GM18870 (cell line): Measurements from ENCODE around the gene SMG1.

Experiments used
- ATAC-seq: cut with Tn5 transposase; IDR thresholded peaks from one replicate; pipeline ENCODE4 v1.9.1; 2021; ENCODE audit warnings: moderate library complexity; ENCODE audit not compliant: unreplicated experiment

Gene SMG1

DNA sequence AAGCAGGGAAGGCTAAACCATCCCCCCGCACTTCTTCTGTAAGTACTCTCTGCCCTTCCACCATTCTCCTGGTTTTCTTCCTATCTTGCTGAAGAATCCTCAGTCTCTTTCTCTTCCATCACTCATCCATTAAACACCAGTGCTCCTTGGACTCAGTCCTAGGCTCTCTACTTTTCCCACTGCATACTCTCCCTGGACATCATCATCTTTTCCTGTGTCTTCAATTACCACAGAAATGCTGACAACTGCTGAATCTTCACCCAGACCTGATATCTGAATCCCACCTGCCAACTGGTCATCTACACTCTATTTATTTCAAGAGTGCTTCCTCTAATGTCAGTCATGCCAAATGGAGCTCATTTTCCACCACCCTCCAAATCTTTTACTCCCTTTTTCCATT is 71.0 kb downstream of the SMG1 start:
- no peak for ATAC-seq

DNA sequence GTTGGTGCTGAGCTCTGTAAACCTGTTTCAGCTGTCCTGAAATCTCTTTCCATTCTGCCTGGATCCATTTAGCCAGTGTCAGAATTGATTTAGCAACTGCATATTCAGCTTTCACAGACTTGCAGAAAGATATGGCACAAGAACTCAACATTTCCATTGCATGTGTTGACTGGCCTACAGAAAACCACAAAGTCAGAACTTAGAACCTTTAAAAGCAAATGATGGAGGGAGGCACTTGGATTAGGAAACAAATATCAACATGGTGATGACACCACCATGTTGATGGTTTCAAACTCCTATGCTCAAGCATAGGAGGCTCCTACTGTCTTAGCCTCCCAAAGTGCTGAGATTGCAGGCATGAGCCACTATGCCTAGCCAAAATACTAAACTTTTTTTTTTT is 72.5 kb downstream of the SMG1 start:
- ATAC-seq = no peak

DNA sequence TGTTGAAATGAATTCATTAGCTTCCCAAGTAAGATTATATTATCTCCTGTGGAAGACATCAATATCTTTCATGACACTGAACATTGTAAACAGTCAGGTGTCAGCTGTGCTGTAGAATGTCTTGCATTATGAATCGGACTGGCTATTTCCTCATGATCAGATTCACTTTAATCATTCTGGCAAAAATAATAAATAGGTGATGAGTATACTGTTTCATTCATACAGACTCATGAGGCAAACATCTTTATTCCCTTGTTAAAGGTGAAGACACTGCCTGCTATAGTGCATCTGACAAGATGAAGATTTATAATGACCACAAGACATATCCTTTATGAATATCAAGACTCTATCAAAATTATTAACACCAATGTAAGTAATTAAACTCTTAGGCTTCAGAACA is 73.6 kb downstream of the SMG1 start:
- no peak for ATAC-seq

DNA sequence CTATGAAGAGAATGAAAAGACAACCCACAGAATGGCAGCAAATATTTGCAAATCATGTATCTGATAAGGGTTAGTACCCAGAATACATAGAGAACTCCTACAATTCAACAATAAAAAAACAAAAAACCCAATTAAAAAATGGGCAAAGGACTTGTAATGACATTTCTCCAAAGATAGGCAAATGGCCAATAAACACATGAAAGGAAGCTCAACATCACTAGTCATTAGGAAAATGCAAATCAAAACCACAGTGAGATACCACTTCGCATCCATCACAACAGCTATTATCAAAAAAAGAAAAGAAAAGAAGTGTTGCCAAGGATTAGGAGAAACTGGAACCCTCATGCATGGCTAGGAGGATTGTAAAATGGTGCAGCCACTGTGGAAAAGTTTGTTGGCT is 79.8 kb downstream of the SMG1 start:
- ATAC-seq = no peak

DNA sequence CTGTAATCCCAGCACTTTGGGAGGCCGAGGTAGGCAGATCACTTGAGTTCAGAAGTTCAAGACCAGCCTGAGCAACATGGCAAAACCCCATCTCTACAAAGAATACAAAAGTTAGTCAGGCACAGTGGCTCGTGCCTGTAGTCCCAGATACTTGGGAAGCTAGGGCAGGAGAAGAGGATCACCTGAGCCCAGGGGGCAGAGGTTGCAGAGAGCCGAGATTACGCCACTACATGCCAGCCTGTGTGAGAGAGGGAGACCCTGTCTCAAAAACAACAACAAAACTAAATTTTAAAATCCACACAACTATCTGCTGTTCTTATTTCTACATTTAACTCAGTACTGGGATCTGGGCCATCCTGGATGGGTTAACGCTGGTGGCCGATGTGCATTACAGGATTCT is 83.6 kb downstream of the SMG1 start:
- no peak for ATAC-seq

DNA sequence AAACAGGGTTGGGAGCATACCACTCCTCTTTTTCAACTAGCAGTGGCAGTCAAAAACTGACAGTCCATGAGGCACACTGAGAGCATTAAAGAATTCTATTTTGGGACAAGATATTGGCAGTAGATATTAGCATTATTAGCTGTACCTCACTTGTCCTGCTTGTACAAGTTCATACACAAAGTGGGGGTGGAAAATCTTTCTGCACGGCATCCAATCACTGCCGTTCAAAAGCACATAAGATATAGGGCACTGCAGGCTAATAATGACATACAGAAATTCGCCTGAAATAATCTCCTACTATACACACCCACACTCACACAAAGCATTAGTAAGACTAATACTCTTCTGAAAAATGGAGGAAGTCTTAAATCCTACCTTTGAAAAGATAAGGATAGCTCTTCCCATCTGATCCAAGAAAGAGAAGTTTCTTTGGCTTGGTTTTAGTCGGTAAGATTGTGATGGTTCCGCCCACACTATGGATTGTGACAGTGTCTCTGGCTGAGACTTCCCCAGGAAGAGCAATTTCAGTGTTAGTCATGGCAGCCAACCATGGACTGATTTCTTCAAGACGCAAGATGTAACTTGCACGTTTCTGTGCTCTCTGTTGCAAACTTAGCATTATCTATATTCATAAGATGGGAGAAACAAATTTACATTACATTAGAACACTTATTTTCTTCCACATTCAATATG is 84.2 kb downstream of the SMG1 start:
- ATAC-seq = no peak

DNA sequence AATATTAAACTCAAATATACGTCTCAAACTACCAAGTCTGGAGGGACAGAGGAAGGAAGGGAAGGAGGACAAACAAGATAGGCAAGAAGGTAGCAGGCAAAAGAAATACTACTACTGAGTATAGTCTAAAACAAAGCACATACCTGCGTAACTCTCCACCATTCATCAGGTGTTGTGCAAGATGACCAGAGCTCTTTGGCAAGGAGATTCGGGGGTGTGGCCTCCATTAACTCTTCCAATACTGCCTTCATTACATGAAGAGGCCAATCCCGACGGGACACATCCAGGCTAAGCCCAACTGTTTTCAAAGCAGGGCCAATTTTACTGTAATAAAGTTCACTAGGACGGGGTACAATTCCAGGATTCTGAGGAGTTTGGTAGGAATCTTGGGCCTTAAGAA is 86.7 kb downstream of the SMG1 start:
- no peak for ATAC-seq

DNA sequence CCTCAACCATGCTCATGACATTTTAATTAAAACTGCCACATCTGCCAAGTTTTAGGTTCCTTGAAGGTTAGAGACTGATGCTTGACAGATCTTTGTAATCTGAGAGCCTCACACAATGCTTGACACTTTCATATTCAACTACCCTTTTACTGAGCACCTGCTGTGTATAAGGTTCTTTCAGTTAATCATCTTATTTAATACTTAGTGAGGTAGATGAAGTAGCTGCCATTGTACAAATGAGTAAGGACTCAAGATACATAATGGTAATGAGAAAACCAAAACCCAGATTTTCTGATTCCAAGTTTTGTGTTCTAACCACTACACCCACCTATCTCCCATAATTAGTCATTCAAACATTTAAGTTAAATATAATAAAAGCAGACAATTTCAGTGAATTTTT is 89.5 kb downstream of the SMG1 start:
- ATAC-seq = no peak

DNA sequence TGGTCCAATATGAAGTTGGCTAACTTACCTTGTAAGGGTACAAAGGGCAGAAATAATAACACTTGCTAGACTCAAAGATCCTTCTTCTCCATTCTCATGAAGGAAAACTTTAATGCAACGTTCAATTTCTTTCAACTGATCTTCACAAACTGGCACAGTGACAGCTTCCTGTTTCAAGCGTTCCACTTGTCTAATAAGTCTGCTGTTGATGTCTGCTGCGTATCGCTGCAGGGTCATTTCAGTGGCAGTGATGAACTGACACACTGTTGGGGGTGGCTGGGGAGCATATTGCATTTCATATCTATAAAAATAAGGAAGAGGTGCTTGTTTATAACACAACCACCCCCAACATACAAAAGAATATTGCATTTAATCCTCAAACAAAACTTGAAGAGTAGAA is 91.3 kb downstream of the SMG1 start:
- no peak for ATAC-seq

DNA sequence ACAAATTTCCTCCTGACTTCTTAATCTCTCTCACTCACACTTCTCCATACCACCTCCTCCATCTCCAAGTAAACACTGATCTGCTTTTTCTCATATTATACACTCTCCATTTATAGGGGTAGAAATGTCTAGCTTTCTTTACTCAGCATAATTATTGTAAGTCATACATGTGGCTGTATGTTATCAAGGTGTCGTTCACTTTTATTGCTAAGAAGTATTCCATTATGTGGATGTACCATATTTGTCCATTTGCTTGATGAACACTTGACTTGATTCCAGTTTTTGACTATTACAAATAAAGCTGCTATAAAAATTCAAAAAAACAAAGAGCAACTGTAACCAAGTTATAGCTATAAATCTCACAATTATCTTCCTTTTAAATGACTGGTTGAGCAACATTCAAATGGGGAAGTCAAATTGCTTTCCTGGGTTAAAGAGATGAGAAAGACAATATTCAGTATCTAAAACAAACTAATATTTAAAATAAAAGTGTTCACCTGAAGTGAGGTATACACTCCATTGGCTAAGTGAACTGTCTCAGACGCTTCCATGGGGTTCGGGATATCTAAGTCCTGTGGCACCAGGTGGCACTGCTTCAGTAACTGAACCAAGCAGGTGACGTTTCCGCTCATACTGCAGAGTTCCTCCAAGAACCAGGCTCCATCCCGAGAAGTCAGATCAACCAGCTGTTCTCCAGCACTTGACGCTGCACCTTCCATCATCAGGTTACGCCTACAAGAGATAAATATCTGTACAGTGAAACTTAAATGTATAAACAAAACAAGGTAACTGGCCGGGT is 92.3 kb downstream of the SMG1 start:
- ATAC-seq = no peak

DNA sequence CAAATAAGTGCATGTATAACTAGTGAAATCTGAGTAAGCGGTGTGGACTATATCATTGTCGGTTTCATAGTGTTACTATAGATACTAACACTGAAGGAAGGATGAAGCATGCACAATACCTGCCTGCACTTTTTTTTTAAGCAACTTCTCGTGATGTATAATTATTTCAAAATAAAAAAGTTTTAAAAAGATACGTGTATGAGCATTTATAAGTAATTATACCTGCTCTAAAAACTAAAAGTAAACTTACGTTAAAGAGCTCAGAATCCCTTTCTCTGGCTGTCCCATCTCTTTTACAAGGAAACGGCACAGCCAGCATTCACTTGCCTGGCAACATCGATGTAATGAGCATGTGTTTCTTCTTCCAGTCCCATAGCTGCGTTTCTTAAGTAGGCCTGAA is 93.6 kb downstream of the SMG1 start:
- ATAC-seq = no peak

DNA sequence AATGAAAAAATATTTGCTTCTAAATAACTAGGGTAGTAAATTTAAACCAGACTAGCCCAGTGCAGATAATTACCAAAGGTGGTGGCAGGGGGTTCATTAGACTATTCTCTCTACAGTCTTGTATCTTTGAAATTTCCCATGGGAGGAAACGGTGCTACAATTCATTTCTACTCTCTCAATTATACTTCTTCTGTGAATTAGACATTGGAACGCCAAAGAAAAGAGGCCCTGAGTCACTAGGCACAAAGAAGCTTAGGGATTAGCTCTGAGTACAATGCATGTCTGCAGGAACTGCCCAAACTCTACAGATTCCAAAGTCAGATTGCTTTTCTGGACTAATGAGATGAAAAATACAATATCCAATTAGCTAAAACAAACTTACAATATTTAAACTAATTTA is 94.2 kb downstream of the SMG1 start:
- ATAC-seq = no peak

DNA sequence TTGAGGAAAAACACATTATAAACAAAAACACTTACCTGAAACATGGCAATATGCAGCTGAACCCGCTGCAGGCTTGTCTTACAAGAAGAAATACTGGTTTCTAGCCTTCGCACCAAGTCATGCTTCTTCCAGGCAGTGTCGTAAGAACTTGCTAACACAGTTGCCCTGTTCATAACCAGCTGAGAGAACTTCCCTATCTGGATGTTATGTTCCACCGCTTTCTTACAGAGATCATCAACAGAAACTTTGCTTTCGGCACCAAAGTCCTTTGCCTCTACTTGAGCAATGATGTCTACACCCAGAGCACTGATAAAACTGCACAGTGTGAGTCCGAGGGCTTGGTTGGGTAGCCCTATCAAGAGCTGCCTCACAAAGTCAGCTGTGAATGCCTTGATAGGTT is 97.0 kb downstream of the SMG1 start:
- ATAC-seq = no peak

DNA sequence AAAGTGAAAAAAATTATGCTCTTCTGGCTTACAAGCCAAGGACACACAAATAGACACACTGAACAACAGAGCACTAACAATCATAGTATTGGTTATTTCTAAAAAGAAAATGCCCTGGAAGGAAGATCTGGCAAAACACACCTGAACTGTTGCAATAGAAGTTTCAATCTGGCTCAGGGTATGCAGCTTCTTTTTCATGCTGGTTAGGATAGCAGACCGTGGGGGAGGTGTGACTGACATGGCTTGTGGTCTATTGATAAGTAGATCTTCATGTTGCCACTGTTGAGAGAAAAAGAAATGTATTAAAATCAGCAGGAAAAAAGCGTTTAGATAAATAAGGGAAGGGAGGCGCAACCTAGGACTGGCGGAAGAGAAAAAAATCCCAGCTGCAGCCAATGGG is 98.3 kb downstream of the SMG1 start:
- no peak for ATAC-seq

DNA sequence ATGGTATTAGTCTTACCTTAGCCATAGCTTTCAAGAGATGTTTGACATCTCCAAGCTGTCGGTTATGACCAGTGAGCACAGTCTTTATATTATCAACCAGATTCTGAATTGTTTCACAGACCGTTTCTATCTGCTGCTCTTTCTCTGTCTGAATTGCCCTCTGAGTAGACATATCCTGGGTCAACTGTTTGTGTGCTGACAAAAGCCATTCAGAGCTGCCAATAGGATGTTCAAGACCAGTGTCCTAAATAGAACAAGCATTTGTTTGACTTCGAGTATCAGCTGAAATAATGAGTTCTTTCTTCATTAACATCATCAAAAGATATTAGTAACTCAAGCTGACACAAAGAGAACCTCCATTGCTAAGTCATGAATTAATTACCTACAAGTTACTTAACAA is 109.9 kb downstream of the SMG1 start:
- ATAC-seq = no peak

DNA sequence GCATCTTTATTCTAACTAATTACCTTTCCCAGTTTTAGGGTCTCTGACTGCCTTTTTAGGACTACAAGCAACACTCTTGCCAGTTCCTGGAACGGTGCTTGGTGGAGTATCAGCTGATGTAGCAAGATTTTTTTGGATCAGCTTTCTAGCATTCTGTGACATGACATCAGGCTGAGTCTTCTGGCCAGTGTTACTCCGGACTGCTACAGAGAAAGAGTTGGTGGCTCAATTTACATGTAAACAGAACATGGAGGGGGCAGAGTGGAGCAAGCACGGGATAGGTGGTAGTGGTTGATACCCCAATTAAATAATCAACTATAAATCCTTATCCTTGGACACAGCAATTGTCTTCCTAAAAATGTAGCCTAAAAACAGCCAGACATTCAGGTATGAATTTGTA is 114.3 kb downstream of the SMG1 start:
- ATAC-seq = no peak

DNA sequence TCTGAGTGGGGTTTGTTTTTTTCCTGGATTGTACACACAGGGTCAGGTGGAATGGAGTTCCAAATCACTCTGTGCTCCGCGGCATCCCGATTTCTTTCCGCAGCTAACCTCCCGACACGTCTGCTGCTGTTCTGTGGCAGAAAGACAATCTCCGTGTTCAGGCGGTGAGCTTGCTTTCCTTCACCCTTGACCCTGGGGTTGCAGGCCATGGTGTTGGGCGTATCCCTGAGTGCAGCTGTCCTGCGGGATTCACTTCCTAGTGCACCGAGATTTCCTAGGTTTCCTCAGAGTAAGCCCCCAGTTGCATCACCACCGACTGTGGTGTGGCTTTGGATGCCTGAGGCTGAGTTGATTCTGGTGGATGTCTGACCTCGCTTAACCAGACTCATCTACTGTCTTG is 117.0 kb downstream of the SMG1 start:
- no peak for ATAC-seq

DNA sequence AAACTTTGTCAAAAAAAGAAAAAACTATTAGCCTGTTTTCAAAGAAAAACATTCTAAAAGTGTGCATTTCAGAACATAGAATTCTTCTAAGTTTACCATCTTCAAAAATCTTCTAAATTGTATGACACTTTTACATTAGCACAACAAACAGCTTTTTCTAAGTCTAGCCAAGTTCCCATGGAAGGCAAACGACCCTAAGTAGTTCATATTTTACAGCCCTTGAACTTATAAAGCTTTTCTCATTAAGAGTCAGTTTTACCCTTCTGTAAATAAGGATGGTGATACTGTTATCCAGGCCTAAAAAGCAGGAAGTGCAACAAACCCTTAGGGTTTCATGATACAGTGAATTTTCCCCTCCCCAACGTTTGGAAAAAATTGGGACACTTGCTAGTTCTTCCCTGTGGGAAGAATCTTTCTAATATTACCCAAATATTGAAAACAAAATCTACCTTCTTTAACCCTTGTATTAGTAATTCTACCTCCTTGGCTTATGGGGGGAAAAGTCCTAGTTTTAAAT is 120.9 kb downstream of the SMG1 start:
- ATAC-seq = no peak

DNA sequence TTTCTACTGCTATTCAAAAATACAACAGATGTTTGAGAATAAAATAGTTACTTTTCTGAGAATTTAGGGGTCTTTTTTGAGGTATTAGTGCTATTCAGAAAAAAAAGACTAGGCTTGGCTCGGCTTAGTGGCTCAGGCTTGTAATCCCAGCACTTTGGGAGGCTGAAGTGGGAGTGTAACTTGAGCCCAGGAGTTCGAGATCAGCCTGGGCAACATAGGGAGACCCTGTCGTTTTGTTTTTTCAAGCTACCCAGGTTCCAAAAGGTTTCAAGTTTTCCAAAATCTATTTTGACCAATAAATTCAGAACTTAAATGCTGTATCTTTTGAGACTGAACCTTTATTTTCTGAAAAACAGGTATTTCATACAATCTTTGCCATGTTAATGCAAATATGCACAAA is 121.7 kb downstream of the SMG1 start:
- no peak for ATAC-seq

DNA sequence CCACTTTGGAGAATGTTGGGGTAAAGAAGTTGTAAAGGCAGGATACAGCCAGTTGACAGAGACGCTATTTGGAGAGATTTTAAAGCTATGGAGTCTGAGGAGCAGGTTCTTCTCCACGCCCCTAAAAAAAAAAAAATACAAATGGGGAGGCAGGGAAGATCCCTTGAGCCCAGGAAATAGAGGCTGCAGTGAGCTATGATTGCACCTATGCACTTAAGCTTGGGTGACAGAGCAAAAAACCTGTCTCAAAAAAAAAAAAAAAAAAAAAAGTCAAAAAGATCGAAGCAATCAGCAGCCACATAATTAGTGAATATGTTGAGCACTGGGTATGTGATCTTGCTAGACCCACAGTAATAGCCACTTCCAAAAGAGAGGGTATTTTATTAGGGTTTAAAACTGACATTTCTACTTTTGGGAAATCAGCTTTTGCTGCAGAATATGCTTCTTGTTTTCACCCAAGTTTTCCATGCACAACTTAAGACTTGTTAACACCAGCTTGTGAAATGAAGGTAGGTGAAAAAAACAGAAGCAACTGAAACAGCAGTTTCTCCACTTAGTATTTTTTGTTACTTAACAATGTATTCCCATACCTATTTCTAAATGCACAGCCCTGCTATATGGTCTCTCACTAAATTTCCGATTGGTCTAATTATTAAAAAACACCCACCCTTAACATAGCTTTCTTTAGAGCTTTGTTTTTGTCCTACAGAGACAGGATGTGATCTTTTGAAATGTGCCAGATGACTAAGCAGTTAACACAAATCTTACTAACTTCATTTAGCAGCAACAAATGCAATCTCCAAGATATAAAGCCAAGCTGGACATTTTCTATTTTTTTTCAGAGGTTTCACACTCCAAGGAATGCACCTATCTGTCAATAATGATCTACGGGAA is 122.4 kb downstream of the SMG1 start:
- no peak for ATAC-seq

DNA sequence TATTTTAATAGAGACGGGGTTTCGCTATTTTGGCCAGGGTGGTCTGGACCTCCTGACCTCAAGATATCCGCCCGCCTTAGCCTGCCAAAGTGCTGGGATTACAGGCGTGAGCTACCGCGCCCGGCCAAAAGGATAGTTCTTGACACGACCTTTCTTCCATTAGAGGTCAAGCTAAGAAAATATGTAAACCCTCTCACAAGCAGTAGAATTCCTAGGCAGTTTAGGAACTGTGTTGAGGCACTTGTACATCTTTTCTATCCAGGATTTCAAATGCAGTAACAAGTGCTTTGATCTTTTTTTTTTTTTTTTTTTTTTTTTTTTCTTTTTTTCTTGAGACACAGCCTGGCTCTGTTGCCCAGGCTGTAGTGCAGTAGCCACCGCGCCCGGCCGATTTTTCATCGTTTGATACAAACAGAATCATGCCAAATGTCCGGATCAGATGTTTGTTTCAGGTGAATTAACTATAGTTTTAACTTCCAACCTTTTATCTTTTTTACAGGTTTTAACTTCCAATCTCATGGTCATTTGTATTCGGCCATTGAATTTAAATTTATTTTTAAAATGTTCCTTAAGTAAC is 123.4 kb downstream of the SMG1 start:
- no peak for ATAC-seq
